Placental pericyte (primary cell): ENCODE data around the gene TIAL1. TPM values are rescaled to one million over a fixed set of nuclear protein-coding genes. Genes with fewer than 3 reads are reported as not detected.

Experiments
- total RNA-seq: library from RNA; depleted of rRNA; stranded (reverse); fragments of >200 nt; gene quantifications from 2 replicates; pipeline ENCODE4 v1.2.3, GENCODE V29; 2012

The TIAL1 gene
- total RNA-seq = 47.9 and 61.7 TPM in 2 replicates

GRCh38 chr10:119596537-119597404, at the start of gene TIAL1:
TIAL1 (minus strand) TSS chr10:119596964; CDS start chr10:119596465, 499 bp downstream.

GRCh38 chr10:119542357-119542987, 54.3 kb downstream of the TIAL1 start, which contains the start of gene RGS10:
RGS10 (minus strand) TSS chr10:119542719; CDS start chr10:119542638, 81 bp downstream.

Other genes with a start within 250 kb of the TIAL1 start
- gene RGS10, start 54.2 kb downstream of the TIAL1 start, total RNA-seq = 45.3 and 54.3 TPM in 2 replicates
- 23.6 and 30.5 TPM in 2 replicates for gene BAG3, start 54.4 kb upstream of the TIAL1 start, total RNA-seq
- gene INPP5F, start 129.1 kb upstream of the TIAL1 start, total RNA-seq = 21.4 and 26.9 TPM in 2 replicates